Measurements from ENCODE around the gene HECTD3.

DNA sequence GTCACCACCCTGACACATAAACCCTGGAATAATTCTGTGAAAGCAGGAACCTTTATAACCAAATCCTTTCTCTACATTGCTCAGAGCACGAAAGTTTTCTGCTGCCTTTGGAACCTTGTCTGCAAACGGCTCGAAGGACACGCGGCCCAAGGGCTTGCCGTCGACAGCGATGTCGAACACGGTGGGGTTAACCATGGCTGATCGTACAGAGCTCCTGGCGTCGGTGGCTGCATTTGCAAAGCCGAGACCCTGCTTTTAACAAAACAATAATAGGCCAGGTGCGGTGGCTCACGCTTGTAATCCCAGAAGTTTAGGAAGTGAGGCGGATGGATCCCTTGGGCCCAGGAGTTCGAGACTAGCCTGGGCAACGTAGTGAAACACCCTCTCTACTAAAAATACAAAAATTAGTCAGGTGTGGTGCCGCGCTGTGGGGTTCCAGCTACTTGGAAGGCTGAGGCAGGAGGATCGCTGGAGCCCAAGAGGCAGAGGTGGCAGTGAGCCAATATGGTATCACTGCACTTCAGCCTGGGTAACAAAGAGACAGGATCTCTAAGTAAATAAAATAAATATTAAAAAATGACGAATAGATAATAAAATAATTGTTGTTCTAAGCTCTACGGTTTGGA is 22.5 kb downstream of the HECTD3 start:
- no peak for TF ChIP-seq JUND (IDR thresholded peaks at IDR 0.05)
- TF ChIP-seq, protein P1, sequence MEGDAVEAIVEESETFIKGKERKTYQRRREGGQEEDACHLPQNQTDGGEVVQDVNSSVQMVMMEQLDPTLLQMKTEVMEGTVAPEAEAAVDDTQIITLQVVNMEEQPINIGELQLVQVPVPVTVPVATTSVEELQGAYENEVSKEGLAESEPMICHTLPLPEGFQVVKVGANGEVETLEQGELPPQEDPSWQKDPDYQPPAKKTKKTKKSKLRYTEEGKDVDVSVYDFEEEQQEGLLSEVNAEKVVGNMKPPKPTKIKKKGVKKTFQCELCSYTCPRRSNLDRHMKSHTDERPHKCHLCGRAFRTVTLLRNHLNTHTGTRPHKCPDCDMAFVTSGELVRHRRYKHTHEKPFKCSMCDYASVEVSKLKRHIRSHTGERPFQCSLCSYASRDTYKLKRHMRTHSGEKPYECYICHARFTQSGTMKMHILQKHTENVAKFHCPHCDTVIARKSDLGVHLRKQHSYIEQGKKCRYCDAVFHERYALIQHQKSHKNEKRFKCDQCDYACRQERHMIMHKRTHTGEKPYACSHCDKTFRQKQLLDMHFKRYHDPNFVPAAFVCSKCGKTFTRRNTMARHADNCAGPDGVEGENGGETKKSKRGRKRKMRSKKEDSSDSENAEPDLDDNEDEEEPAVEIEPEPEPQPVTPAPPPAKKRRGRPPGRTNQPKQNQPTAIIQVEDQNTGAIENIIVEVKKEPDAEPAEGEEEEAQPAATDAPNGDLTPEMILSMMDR (IDR thresholded peaks at IDR 0.05; ENCODE audit: low read depth, low read length, missing input control): no peak
- TF ChIP-seq, protein P2, sequence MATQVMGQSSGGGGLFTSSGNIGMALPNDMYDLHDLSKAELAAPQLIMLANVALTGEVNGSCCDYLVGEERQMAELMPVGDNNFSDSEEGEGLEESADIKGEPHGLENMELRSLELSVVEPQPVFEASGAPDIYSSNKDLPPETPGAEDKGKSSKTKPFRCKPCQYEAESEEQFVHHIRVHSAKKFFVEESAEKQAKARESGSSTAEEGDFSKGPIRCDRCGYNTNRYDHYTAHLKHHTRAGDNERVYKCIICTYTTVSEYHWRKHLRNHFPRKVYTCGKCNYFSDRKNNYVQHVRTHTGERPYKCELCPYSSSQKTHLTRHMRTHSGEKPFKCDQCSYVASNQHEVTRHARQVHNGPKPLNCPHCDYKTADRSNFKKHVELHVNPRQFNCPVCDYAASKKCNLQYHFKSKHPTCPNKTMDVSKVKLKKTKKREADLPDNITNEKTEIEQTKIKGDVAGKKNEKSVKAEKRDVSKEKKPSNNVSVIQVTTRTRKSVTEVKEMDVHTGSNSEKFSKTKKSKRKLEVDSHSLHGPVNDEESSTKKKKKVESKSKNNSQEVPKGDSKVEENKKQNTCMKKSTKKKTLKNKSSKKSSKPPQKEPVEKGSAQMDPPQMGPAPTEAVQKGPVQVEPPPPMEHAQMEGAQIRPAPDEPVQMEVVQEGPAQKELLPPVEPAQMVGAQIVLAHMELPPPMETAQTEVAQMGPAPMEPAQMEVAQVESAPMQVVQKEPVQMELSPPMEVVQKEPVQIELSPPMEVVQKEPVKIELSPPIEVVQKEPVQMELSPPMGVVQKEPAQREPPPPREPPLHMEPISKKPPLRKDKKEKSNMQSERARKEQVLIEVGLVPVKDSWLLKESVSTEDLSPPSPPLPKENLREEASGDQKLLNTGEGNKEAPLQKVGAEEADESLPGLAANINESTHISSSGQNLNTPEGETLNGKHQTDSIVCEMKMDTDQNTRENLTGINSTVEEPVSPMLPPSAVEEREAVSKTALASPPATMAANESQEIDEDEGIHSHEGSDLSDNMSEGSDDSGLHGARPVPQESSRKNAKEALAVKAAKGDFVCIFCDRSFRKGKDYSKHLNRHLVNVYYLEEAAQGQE (IDR thresholded peaks at IDR 0.05): no peak
- TF ChIP-seq FOXA1 (IDR thresholded peaks at IDR 0.05): no peak
- TF ChIP-seq YY1 (IDR thresholded peaks at IDR 0.05): no peak

Measured in liver (tissue), 3 donors.